Stimulated activated effector memory CD8-positive, alpha-beta T cell treated with anti-CD3 and anti-CD28 coated beads, Interleukin-12 subunit alpha, Interleukin-12 subunit beta, amount 100 ng/mL, for 72 hours (primary cell): ENCODE results near the gene KRTAP5-3.

Experiments used
- ATAC-seq: fragments of 150-1000 bp; cut with Tn5 transposase; 2 replicates; pipeline ENCODE4 v1.10.0; 2021
- DNase-seq, 2 donors: peaks; one replicate each; pipeline ENCODE4 v3.0.0; 2021 to 2022; ENCODE audit warnings: low spot score in 2 of 2
- H3K27ac Mint-ChIP-seq: one replicate; pipeline ENCODE4 v1.8.0; 2022; ENCODE audit warnings: mild to moderate bottlenecking, mixed read lengths
- H3K36me3 Mint-ChIP-seq: one replicate; pipeline ENCODE4 v1.8.0; 2022; ENCODE audit warnings: mild to moderate bottlenecking, mixed read lengths
- H3K4me1 Mint-ChIP-seq: one replicate; pipeline ENCODE4 v1.8.0; 2022; ENCODE audit warnings: mixed read lengths
- H3K4me3 Mint-ChIP-seq: one replicate; pipeline ENCODE4 v1.8.0; 2022; ENCODE audit warnings: mild to moderate bottlenecking, mixed read lengths
- H3K9me3 Mint-ChIP-seq: one replicate; pipeline ENCODE4 v1.8.0; 2022; ENCODE audit warnings: mixed read lengths

Gene KRTAP5-3, protein sequence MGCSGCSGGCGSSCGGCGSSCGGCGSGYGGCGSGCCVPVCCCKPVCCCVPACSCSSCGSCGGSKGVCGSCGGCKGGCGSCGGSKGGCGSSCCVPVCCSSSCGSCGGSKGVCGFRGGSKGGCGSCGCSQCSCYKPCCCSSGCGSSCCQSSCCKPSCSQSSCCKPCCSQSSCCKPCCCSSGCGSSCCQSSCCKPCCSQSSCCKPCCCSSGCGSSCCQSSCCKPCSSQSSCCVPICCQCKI

DNA sequence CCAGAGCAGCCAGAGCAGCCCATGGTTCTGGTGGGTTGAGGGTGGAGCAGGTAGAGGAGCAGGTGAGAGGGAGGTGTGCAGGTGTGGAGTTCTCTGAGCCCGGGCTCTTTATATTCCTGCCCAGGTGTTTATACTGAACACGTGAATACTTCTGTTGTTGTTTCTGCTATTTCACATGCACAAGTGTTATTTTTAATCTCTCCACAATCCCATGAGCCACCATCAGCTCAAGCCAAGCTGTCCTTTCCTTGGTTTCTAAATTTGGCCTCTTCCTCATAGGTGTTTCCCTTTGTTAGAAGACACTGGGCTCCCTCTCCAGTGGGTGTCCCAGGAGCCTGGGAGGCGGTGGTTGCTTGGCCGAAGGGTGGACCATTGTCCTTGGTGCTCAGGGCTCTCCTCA is at the start of gene KRTAP5-3:
KRTAP5-3 (minus strand) TSS at position 101 of the 400 bp plus-strand sequence; CDS start at position 23, 78 bp downstream.
- Mint-ChIP-seq H3K9me3 (no peaks in the 10 kb centered on the region), H3K4me1 (peaks cover 15% of the 10 kb centered on the region)
- ATAC-seq, result no peak

GRCh38 chr11:1656670-1657069 is 48.4 kb upstream of the KRTAP5-3 start:
- Mint-ChIP-seq H3K36me3 (no peaks in the 10 kb centered on the region), H3K4me3 (no peak overlapping the region), H3K9me3 (no peaks in the 10 kb centered on the region), H3K4me1 (peaks cover 8% of the 10 kb centered on the region), H3K27ac (no peak overlapping the region)
- ATAC-seq (no peak), DNase-seq (no peak)

More for the DNA sequence above, at the start of gene KRTAP5-3:
- no peak within 1 kb of the TSS for H3K27ac Mint-ChIP-seq
- no peak for DNase-seq
- H3K36me3 Mint-ChIP-seq, result no peaks in the 10 kb centered on the region
- H3K4me3 Mint-ChIP-seq, result no peak within 1 kb of the TSS

DNA sequence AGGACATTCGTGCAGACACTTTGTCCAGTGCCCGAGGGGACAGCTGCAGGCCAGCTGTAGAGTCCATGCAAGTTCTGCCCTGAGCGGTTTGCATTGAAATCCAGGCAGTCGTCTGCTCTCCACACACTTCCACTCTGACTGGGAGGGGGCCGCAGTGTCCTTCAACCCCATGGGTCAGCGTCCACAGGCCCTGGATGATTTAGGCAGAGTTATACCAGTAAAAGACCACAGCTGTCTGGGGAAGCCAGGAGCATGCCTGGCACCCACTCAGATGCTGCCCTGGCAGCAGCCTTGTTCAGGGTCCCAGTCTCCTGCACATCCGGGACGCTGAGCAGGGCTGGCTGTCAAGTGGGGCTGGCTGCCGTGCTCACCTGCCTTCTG is 47.8 kb upstream of the KRTAP5-3 start:
- H3K4me3 Mint-ChIP-seq, result no peak overlapping the region
- DNase-seq, result no peak
- H3K36me3 Mint-ChIP-seq, result no peaks in the 10 kb centered on the region
- peaks cover 8% of the 10 kb centered on the region for H3K4me1 Mint-ChIP-seq
- H3K27ac Mint-ChIP-seq, result no peak overlapping the region
- no peak for ATAC-seq
- H3K9me3 Mint-ChIP-seq, result no peaks in the 10 kb centered on the region

- Mint-ChIP-seq H3K9me3 (no peaks in the 10 kb centered on the region), H3K36me3 (no peaks in the 10 kb centered on the region), H3K27ac (no peak overlapping the region), H3K4me1 (peaks cover 7% of the 10 kb centered on the region), H3K4me3 (no peak overlapping the region)
- DNase-seq, result no peak
- no peak for ATAC-seq
These were observed 47.2 kb upstream of the KRTAP5-3 start for GRCh38 chr11:1655168-1656060.

- no peak overlapping the region for H3K27ac Mint-ChIP-seq
- no peak for DNase-seq
- ATAC-seq, result no peak
- H3K9me3 Mint-ChIP-seq, result no peaks in the 10 kb centered on the region
- H3K4me3 Mint-ChIP-seq, result no peak overlapping the region
- no peaks in the 10 kb centered on the region for H3K4me1 Mint-ChIP-seq
- H3K36me3 Mint-ChIP-seq, result no peaks in the 10 kb centered on the region
These were observed 46.3 kb upstream of the KRTAP5-3 start for GRCh38 chr11:1654388-1655167.

GRCh38 chr11:1653541-1654387 is 45.5 kb upstream of the KRTAP5-3 start:
- no peaks in the 10 kb centered on the region for H3K36me3 Mint-ChIP-seq
- no peak overlapping the region for H3K4me3 Mint-ChIP-seq
- ATAC-seq (no peak), DNase-seq (no peak)
- no peaks in the 10 kb centered on the region for H3K4me1 Mint-ChIP-seq
- no peak overlapping the region for H3K27ac Mint-ChIP-seq
- H3K9me3 Mint-ChIP-seq, result no peaks in the 10 kb centered on the region

DNA sequence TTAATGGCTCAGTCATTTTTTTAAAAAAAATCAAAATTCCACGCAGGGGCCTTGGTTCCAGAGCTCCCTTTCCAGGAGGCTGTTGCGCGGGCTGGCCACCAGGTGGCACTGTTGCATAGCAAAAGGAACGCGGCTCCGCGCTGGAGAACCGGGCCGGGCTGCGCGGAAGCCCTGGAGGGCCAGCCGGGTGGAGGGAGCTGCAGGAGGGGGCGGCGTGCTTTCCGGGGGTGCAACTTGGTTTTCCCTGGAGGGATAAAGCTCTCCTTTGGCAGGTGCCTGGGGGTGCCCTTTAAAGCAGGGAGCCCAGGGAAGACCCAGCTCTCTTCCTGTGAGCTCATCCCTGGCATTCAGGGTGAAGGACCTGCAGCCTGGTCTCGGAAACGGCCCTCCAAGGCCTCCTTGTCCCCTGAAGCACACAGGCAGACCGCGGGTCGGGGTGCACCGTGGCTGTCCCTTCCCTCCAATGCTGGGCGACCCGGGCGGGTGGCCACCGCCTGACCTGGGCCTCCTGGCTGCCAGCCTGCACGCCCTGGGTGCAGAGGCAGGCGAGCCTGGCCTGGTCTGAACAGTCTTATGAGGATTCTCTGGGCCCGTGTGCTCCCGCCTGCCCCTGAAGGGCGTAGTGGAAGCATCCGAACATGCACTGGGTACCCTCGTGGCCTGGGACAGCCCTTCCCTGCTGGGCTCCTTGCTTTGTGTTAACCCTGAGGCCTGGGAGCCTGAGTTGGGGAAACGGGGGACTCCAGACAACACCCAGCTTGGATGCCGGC is 44.7 kb upstream of the KRTAP5-3 start:
- Mint-ChIP-seq H3K4me1 (no peaks in the 10 kb centered on the region), H3K27ac (no peak overlapping the region), H3K4me3 (no peak overlapping the region), H3K36me3 (no peaks in the 10 kb centered on the region), H3K9me3 (no peaks in the 10 kb centered on the region)
- peak; percentile 71 for ATAC-seq
- peak; percentile 83 to 86 for DNase-seq

GRCh38 chr11:1652442-1652770 is 44.1 kb upstream of the KRTAP5-3 start:
- DNase-seq (no peak), ATAC-seq (no peak)
- Mint-ChIP-seq H3K36me3 (no peaks in the 10 kb centered on the region), H3K27ac (no peak overlapping the region), H3K4me1 (no peaks in the 10 kb centered on the region), H3K4me3 (no peak overlapping the region), H3K9me3 (no peaks in the 10 kb centered on the region)

- H3K4me3 Mint-ChIP-seq, result no peak overlapping the region
- ATAC-seq, result no peak
These were observed 43.8 kb upstream of the KRTAP5-3 start for GRCh38 chr11:1652026-1652425.

GRCh38 chr11:1651411-1651980 is 43.2 kb upstream of the KRTAP5-3 start:
- no peaks in the 10 kb centered on the region for H3K36me3 Mint-ChIP-seq
- no peaks in the 10 kb centered on the region for H3K9me3 Mint-ChIP-seq
- H3K4me3 Mint-ChIP-seq, result no peak overlapping the region

More at GRCh38 chr11:1652026-1652425, 43.8 kb upstream of the KRTAP5-3 start:
- Mint-ChIP-seq H3K36me3 (no peaks in the 10 kb centered on the region), H3K27ac (no peak overlapping the region), H3K4me1 (no peaks in the 10 kb centered on the region), H3K9me3 (no peaks in the 10 kb centered on the region)
- no peak for DNase-seq

GRCh38 chr11:1650918-1651262 is 42.6 kb upstream of the KRTAP5-3 start:
- Mint-ChIP-seq H3K4me1 (no peaks in the 10 kb centered on the region), H3K4me3 (no peak overlapping the region), H3K9me3 (no peaks in the 10 kb centered on the region), H3K27ac (no peak overlapping the region), H3K36me3 (no peaks in the 10 kb centered on the region)
- DNase-seq (no peak), ATAC-seq (no peak)

More at GRCh38 chr11:1651411-1651980, 43.2 kb upstream of the KRTAP5-3 start:
- no peaks in the 10 kb centered on the region for H3K4me1 Mint-ChIP-seq
- ATAC-seq (no peak), DNase-seq (no peak)
- no peak overlapping the region for H3K27ac Mint-ChIP-seq

GRCh38 chr11:1650034-1650917 is 42.0 kb upstream of the KRTAP5-3 start:
- Mint-ChIP-seq H3K4me3 (no peak overlapping the region), H3K36me3 (no peaks in the 10 kb centered on the region), H3K27ac (no peak overlapping the region), H3K4me1 (no peaks in the 10 kb centered on the region), H3K9me3 (no peaks in the 10 kb centered on the region)
- ATAC-seq (no peak), DNase-seq (no peak)

GRCh38 chr11:1648653-1649420 is 40.6 kb upstream of the KRTAP5-3 start:
- Mint-ChIP-seq H3K4me1 (no peaks in the 10 kb centered on the region), H3K9me3 (no peaks in the 10 kb centered on the region), H3K4me3 (no peak overlapping the region), H3K36me3 (no peaks in the 10 kb centered on the region), H3K27ac (no peak overlapping the region)
- DNase-seq (no peak), ATAC-seq (no peak)
